HEK293 (cell line): ENCODE measurements around the gene SPACA7.

Source experiments
- CTCF ChIA-PET: fragments of 350-600 bp; formaldehyde crosslinking; extraction: SDS; loops from one replicate; lab custom pipeline; 2021; ENCODE audit warnings: antibody characterized with exemption; lab: Yijun Ruan, JAX
- POLR2A ChIA-PET: fragments of 300-600 bp; formaldehyde crosslinking; extraction: SDS; loops from one replicate; lab custom pipeline; 2020; ENCODE audit warnings: antibody characterized with exemption, inconsistent platforms; lab: Yijun Ruan, JAX
- H3K27ac ChIP-seq: fragments of 200-500 bp; sonication (Bioruptor generic); 2 replicates; pipeline ENCODE4 v1.5.1; 2014; ENCODE audit warnings: low read depth, low read length, control low read depth, inconsistent platforms; ENCODE audit errors: extremely low read depth
- H3K36me3 ChIP-seq, 2 experiments: fragments of 200-500 bp in 1 of 2; sonication (Bioruptor generic) in 1 of 2; 1 replicate in 1 of 2; 2 replicates in 1 of 2; pipeline ENCODE4 v1.5.1; 2014 to 2017; ENCODE audit warnings: inconsistent platforms in 2 of 2, low read length in 2 of 2; ENCODE audit not compliant: control insufficient read depth in 2 of 2, insufficient read depth in 1 of 2
- H3K4me1 ChIP-seq: fragments of 200-500 bp; sonication (Bioruptor generic); 2 replicates; pipeline ENCODE4 v1.5.1; 2014; ENCODE audit warnings: mild to moderate bottlenecking, low read length, inconsistent platforms; ENCODE audit not compliant: control insufficient read depth, insufficient read depth
- H3K4me3 ChIP-seq: 2 replicates; pipeline ENCODE4 v1.5.1; 2011; ENCODE audit warnings: low read depth, mild to moderate bottlenecking, control low read depth, low read length, moderate library complexity
- H3K9me3 ChIP-seq: fragments of 200-500 bp; sonication (Bioruptor generic); 2 replicates; pipeline ENCODE4 v1.5.1; 2014; ENCODE audit warnings: low read depth, low read length, inconsistent platforms; ENCODE audit not compliant: control insufficient read depth, insufficient read depth
- AEBP2 ChIP-seq: fragments of 450-650 bp; formaldehyde crosslinking; IDR thresholded peaks from 2 replicates; pipeline ENCODE4 v1.5.1; 2016; ENCODE audit warnings: missing biosample characterization, missing genetic modification characterization, borderline replicate concordance
- CTCF ChIP-seq: fragments of 450-650 bp; formaldehyde crosslinking; IDR thresholded peaks from 2 replicates; pipeline ENCODE4 v1.5.1; 2016; ENCODE audit warnings: missing biosample characterization, missing genetic modification characterization
- GFI1B ChIP-seq: fragments of 450-650 bp; formaldehyde crosslinking; IDR thresholded peaks from 2 replicates; pipeline ENCODE4 v1.5.1; 2016; ENCODE audit warnings: missing biosample characterization, missing genetic modification characterization
- KLF9 ChIP-seq: fragments of 450-650 bp; formaldehyde crosslinking; IDR thresholded peaks from 2 replicates; pipeline ENCODE4 v1.5.1; 2016; ENCODE audit warnings: missing biosample characterization, missing genetic modification characterization, low read depth
- REST ChIP-seq: fragments of 450-650 bp; formaldehyde crosslinking; IDR thresholded peaks from 2 replicates; pipeline ENCODE4 v1.5.1; 2016; ENCODE audit warnings: missing biosample characterization, missing genetic modification characterization
- SCRT2 ChIP-seq: fragments of 450-650 bp; formaldehyde crosslinking; IDR thresholded peaks from 2 replicates; pipeline ENCODE4 v1.5.1; 2016; ENCODE audit warnings: missing biosample characterization, missing genetic modification characterization
- SETDB1 ChIP-seq: IDR thresholded peaks from one replicate; pipeline ENCODE4 v1.6.1; 2017; ENCODE audit warnings: mild to moderate bottlenecking, low read length, moderate library complexity, mixed read lengths; ENCODE audit not compliant: insufficient read length
- ZNF146 ChIP-seq: fragments of 450-650 bp; formaldehyde crosslinking; IDR thresholded peaks from 2 replicates; pipeline ENCODE4 v1.5.1; 2016; ENCODE audit warnings: missing biosample characterization, missing genetic modification characterization
- ZNF211 ChIP-seq: fragments of 450-650 bp; formaldehyde crosslinking; IDR thresholded peaks from 2 replicates; pipeline ENCODE4 v1.5.1; 2016; ENCODE audit warnings: low read depth, missing biosample characterization, missing genetic modification characterization
- ZNF239 ChIP-seq: fragments of 450-650 bp; formaldehyde crosslinking; IDR thresholded peaks from 2 replicates; pipeline ENCODE4 v1.5.1; 2016; ENCODE audit warnings: missing biosample characterization, missing genetic modification characterization
- ZNF335 ChIP-seq: fragments of 450-650 bp; formaldehyde crosslinking; conservative IDR thresholded peaks from 2 replicates; pipeline ENCODE4 v1.5.1; 2016; ENCODE audit warnings: missing biosample characterization, missing genetic modification characterization
- ZNF362 ChIP-seq: fragments of 450-650 bp; formaldehyde crosslinking; IDR thresholded peaks from 2 replicates; pipeline ENCODE4 v1.5.1; 2016; ENCODE audit warnings: missing biosample characterization, missing genetic modification characterization
- ZNF37A ChIP-seq: fragments of 450-650 bp; IDR thresholded peaks from 2 replicates; pipeline ENCODE4 v1.5.1; 2018; ENCODE audit warnings: missing biosample characterization, missing genetic modification characterization
- ZNF433 ChIP-seq: fragments of 450-650 bp; formaldehyde crosslinking; IDR thresholded peaks from 2 replicates; pipeline ENCODE4 v1.5.1; 2016; ENCODE audit warnings: missing biosample characterization, missing genetic modification characterization, low read depth
- ZNF48 ChIP-seq: fragments of 450-650 bp; formaldehyde crosslinking; IDR thresholded peaks from 2 replicates; pipeline ENCODE4 v1.5.1; 2016; ENCODE audit warnings: missing biosample characterization, missing genetic modification characterization
- ZNF514 ChIP-seq: fragments of 450-650 bp; formaldehyde crosslinking; IDR thresholded peaks from 2 replicates; pipeline ENCODE4 v1.5.1; 2016; ENCODE audit warnings: missing biosample characterization, missing genetic modification characterization
- ZNF624 ChIP-seq: fragments of 450-650 bp; formaldehyde crosslinking; IDR thresholded peaks from 2 replicates; pipeline ENCODE4 v1.5.1; 2017; ENCODE audit warnings: missing biosample characterization, missing genetic modification characterization
- ZNF660 ChIP-seq: fragments of 450-650 bp; IDR thresholded peaks from 2 replicates; pipeline ENCODE4 v1.5.1; 2018; ENCODE audit warnings: missing biosample characterization, mild to moderate bottlenecking, missing genetic modification characterization
- ZNF837 ChIP-seq: fragments of 450-650 bp; formaldehyde crosslinking; IDR thresholded peaks from 2 replicates; pipeline ENCODE4 v1.5.1; 2016; ENCODE audit warnings: missing biosample characterization, missing genetic modification characterization
- ZSCAN30 ChIP-seq: fragments of 450-650 bp; IDR thresholded peaks from 2 replicates; pipeline ENCODE4 v1.5.1; 2018; ENCODE audit warnings: missing biosample characterization, mild to moderate bottlenecking, missing genetic modification characterization, moderate library complexity
- ZSCAN4 ChIP-seq: fragments of 450-650 bp; formaldehyde crosslinking; IDR thresholded peaks from 2 replicates; pipeline ENCODE4 v1.5.1; 2017; ENCODE audit warnings: missing biosample characterization, missing genetic modification characterization

SPACA7 gene

GRCh38 chr13:112370311-112370710 is 5.8 kb upstream of the SPACA7 start:
- H3K27ac ChIP-seq: no peak overlapping the region
- ChIA-PET CTCF (no interaction called here), POLR2A (no interaction called here)
- no peaks in the 10 kb centered on the region for H3K36me3 ChIP-seq
- H3K9me3 ChIP-seq: no peaks in the 10 kb centered on the region
- no peak overlapping the region for H3K4me3 ChIP-seq
- H3K4me1 ChIP-seq: no peaks in the 10 kb centered on the region
- no peak for TF ChIP-seq ZSCAN4
- TF ChIP-seq ZNF837: no peak

- Histone ChIP-seq H3K27ac (no peak overlapping the region), H3K4me3 (no peak overlapping the region), H3K36me3 (no peaks in the 10 kb centered on the region), H3K4me1 (no peaks in the 10 kb centered on the region), H3K9me3 (no peaks in the 10 kb centered on the region)
- POLR2A ChIA-PET: no interaction called here
- CTCF ChIA-PET: interaction anchor here (1.3 kb wide), 1 partner anchor 70 kb away, joined by 3 read pairs; no protein-coding TSS in a partner anchor
- TF ChIP-seq ZNF433 (tag by site-specific recombination) (no peak), ZNF37A (tag by site-specific recombination) (no peak), ZNF837 (no peak), REST (tag by site-specific recombination) (no peak), AEBP2 (tag by site-specific recombination) (no peak), ZSCAN30 (tag by site-specific recombination) (no peak), KLF9 (tag by site-specific recombination) (no peak), ZNF660 (tag by site-specific recombination) (no peak), SETDB1 (no peak), ZNF514 (tag by site-specific recombination) (no peak), SCRT2 (tag by site-specific recombination) (no peak), ZNF239 (tag by site-specific recombination) (no peak), ZNF624 (tag by site-specific recombination) (no peak), GFI1B (tag by site-specific recombination) (no peak), ZNF335 (tag by site-specific recombination) (no peak), CTCF (tag by site-specific recombination) (no peak), ZNF146 (no peak), ZNF48 (tag by site-specific recombination) (no peak), ZNF211 (no peak), ZNF362 (no peak)
- TF ChIP-seq, all 188 proteins: peak for 0
Observed at GRCh38 chr13:112374271-112374670, 1.9 kb upstream of the SPACA7 start.
